ENCODE results near the gene TNRC18. TPM values are rescaled to one million over a fixed set of nuclear protein-coding genes. Genes with fewer than 3 reads are reported as not detected.

TNRC18 gene
- total and polyA plus RNA-seq, 2 donors (not counting 3 experiments of a cell fraction or from before 2014, with no cell fraction given): 14.8 to 64.6 TPM

DNA sequence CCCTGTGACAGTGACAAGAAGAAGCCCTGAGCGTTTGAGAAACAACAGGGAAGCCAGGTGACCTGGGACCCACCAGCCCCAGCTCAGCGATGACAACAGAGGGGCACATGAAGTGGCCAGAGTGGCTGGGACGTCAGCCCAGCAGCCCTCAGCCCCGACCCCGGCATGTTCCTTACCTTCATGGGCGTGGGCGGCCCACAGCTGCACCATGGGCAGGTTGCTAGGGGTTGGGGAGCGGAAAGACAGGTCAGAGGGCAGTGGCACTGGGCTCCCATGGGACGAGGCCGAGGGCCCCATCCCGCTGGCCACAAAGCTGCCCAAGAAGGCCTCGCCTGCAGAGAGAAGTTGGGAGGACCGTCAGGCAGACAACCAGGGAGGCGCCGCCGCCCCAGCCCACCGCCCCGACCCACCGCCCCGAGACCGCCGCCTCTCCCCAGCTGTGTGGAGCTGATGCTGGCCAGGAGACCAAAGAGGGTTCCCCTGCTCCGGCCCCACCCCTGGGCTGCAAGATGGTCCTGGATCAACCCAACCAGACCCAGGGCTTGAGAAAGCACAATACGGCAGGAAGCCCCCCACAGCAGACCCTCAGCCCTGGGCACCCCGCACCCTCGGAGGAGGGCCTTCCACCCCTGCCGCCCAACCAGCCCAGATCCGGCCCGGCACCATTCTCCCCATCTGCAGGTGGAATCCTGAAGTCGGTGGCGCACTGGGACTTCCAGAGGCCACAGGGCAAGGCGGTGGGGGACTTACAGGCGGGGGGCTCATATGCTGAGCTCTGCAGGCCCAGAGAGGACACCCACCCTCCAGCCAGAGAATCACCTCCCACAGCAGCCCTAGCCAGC lies 29.1 kb downstream of the TNRC18 start:
- H3K4me3 ChIP-seq (replicated peaks in 1 of 3; ENCODE audit: insufficient read depth in 1 of 3, low read depth in 1 of 3, low read length in 3 of 3): no peak overlapping the region
- TF ChIP-seq GATA2 (IDR thresholded peaks at IDR 0.05; ENCODE audit: insufficient read depth, insufficient read length, low read depth, low read length): no peak
- no peak for TF ChIP-seq MYC (IDR thresholded peaks at IDR 0.05; ENCODE audit: low read depth, low read length)
- TF ChIP-seq, protein P1, sequence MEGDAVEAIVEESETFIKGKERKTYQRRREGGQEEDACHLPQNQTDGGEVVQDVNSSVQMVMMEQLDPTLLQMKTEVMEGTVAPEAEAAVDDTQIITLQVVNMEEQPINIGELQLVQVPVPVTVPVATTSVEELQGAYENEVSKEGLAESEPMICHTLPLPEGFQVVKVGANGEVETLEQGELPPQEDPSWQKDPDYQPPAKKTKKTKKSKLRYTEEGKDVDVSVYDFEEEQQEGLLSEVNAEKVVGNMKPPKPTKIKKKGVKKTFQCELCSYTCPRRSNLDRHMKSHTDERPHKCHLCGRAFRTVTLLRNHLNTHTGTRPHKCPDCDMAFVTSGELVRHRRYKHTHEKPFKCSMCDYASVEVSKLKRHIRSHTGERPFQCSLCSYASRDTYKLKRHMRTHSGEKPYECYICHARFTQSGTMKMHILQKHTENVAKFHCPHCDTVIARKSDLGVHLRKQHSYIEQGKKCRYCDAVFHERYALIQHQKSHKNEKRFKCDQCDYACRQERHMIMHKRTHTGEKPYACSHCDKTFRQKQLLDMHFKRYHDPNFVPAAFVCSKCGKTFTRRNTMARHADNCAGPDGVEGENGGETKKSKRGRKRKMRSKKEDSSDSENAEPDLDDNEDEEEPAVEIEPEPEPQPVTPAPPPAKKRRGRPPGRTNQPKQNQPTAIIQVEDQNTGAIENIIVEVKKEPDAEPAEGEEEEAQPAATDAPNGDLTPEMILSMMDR (IDR thresholded peaks at IDR 0.05; ENCODE audit: extremely low read depth in 1 of 2, insufficient read depth in 1 of 2, low read depth in 1 of 2, low read length in 2 of 2): no peak
- TF ChIP-seq, protein P2, sequence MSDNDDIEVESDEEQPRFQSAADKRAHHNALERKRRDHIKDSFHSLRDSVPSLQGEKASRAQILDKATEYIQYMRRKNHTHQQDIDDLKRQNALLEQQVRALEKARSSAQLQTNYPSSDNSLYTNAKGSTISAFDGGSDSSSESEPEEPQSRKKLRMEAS (IDR thresholded peaks at IDR 0.05; ENCODE audit: insufficient read depth, insufficient read length): no peak
- TF ChIP-seq FOS (IDR thresholded peaks at IDR 0.05; ENCODE audit: borderline replicate concordance, insufficient read depth, low read length): no peak
- no peak for TF ChIP-seq EZH2 (IDR thresholded peaks at IDR 0.05; ENCODE audit: borderline replicate concordance, low read depth, low read length, severe bottlenecking)
- TF ChIP-seq POLR2AphosphoS5 (IDR thresholded peaks at IDR 0.05; ENCODE audit: insufficient read depth, low read depth, low read length): no peak
- TF ChIP-seq POLR2A (IDR thresholded peaks at IDR 0.05; ENCODE audit: low read depth, low read length): no peak
- no peak for TF ChIP-seq JUN (IDR thresholded peaks at IDR 0.05; ENCODE audit: borderline replicate concordance, insufficient read depth, insufficient read length, low read depth)
- dilution Hi-C loops (cut with MboI; ENCODE audit: extremely low pct_ligation_motif_present, low sequenced_read_pairs): no loop called here
- FAIRE-seq (no peak), DNase-seq (ENCODE audit: low read depth, low spot score) (no peak)
- POLR2A ChIA-PET: no interaction called here
- intact Hi-C loops (cut with micrococcal nuclease): no loop called here
- no peak overlapping the region for H3K27ac ChIP-seq (ENCODE audit: insufficient read depth, low read depth, low read length)
- H3K4me1 ChIP-seq (ENCODE audit: control insufficient read depth, extremely low read depth, insufficient read depth, low read length): no peaks in the 10 kb centered on the region
- no peak overlapping the region for H2AFZ ChIP-seq (ENCODE audit: low read depth, low read length)
- H3K4me2 ChIP-seq (ENCODE audit: insufficient read depth, low read length): no peak overlapping the region
- H3K36me3 ChIP-seq (ENCODE audit: control insufficient read depth in 2 of 2, extremely low read depth in 1 of 2, insufficient read depth in 2 of 2, low read length in 2 of 2): peaks cover 4 to 20% of the 10 kb centered on the region in 2 experiments
- H3K79me2 ChIP-seq (ENCODE audit: control insufficient read depth, insufficient read depth, low read length): peaks cover 19% of the 10 kb centered on the region
- no peaks in the 10 kb centered on the region for H3K9me3 ChIP-seq (replicated peaks; ENCODE audit: control insufficient read depth, insufficient read depth, low read length)
- H3K27me3 ChIP-seq (ENCODE audit: control insufficient read depth in 2 of 2, insufficient read depth in 2 of 2, low read length in 2 of 2): no peaks in the 10 kb centered on the region
- CTCF ChIA-PET: interaction anchor here (0.5 to 0.8 kb wide), 2 partner anchors 8 to 55 kb away, joined by 3 read pairs; no protein-coding TSS in a partner anchor
- no peak overlapping the region for H3K9ac ChIP-seq (replicated peaks; ENCODE audit: extremely low read depth, insufficient read depth, low read length)
- no TSS peak for BruUV-seq (replicated peaks)
- H3K9me1 ChIP-seq (replicated peaks; ENCODE audit: control insufficient read depth, extremely low read depth, insufficient read depth, low read length): no peaks in the 10 kb centered on the region
- no peaks in the 10 kb centered on the region for H4K20me1 ChIP-seq (replicated peaks; ENCODE audit: control insufficient read depth, extremely low read depth, insufficient read depth, low read length)
